GM23338 (cell line): ENCODE data around the gene SMIM13. TPM values are rescaled to one million over a fixed set of nuclear protein-coding genes. Genes with fewer than 3 reads are reported as not detected.
A peak's percentile ranks its signal among the peaks of the same experiment; 100 is the strongest.

Source experiments
- ATAC-seq: fragments of 200-7000 bp; cut with Tn5 transposase; 3 replicates; pipeline ENCODE4 v1.9.1; 2020
- DNase-seq: peaks from one replicate; pipeline ENCODE4 v3.0.0-alpha.2; 2015; ENCODE audit warnings: low spot score
- H2AFZ ChIP-seq: fragments of 200-600 bp; sonication (generic); 2 replicates; pipeline ENCODE4 v1.8.0; 2016; ENCODE audit warnings: antibody characterized with exemption, mild to moderate bottlenecking, moderate library complexity
- H3F3A ChIP-seq: fragments of 200-600 bp; sonication (generic); replicated peaks from 2 replicates; pipeline ENCODE4 v1.8.0; 2017; ENCODE audit warnings: antibody characterized with exemption, mixed run types, low read depth
- H3K27ac ChIP-seq: fragments of 200-600 bp; sonication (generic); 2 replicates; pipeline ENCODE4 v1.6.1; 2016; ENCODE audit warnings: low read depth
- H3K27me3 ChIP-seq: fragments of 200-600 bp; sonication (generic); 2 replicates; pipeline ENCODE4 v1.8.0; 2016; ENCODE audit warnings: mild to moderate bottlenecking, mixed run types, moderate library complexity; ENCODE audit not compliant: insufficient read depth
- H3K36me3 ChIP-seq: fragments of 200-600 bp; sonication (generic); 2 replicates; pipeline ENCODE4 v1.8.0; 2016; ENCODE audit warnings: mild to moderate bottlenecking; ENCODE audit not compliant: insufficient read depth
- H3K4me1 ChIP-seq: fragments of 200-600 bp; sonication (generic); 2 replicates; pipeline ENCODE4 v1.8.0; 2016; ENCODE audit warnings: mild to moderate bottlenecking, moderate library complexity; ENCODE audit not compliant: insufficient read depth
- H3K4me2 ChIP-seq: fragments of 200-600 bp; sonication (generic); 2 replicates; pipeline ENCODE4 v1.7.1; 2017; ENCODE audit warnings: mixed run types
- H3K4me3 ChIP-seq: fragments of 200-600 bp; sonication (generic); 2 replicates; pipeline ENCODE4 v1.6.1; 2016; ENCODE audit warnings: mixed run types
- H3K79me2 ChIP-seq: fragments of 200-600 bp; sonication (generic); replicated peaks from 2 replicates; pipeline ENCODE4 v1.8.0; 2017; ENCODE audit warnings: mild to moderate bottlenecking; ENCODE audit not compliant: insufficient read depth
- H3K9me2 ChIP-seq: fragments of 200-600 bp; sonication (generic); 2 replicates; pipeline ENCODE4 v1.8.0; 2017; ENCODE audit not compliant: insufficient read depth
- H4K20me1 ChIP-seq: fragments of 200-600 bp; sonication (generic); replicated peaks from 2 replicates; pipeline ENCODE4 v1.8.0; 2017; ENCODE audit warnings: mild to moderate bottlenecking; ENCODE audit not compliant: insufficient read depth
- H3K27ac Mint-ChIP-seq: 2 replicates; pipeline ENCODE4 v1.8.0; 2020; ENCODE audit warnings: inconsistent platforms, mild to moderate bottlenecking, moderate library complexity, mixed read lengths
- H3K27me3 Mint-ChIP-seq: 3 replicates; pipeline ENCODE4 v1.8.0; 2022; ENCODE audit warnings: low read depth, mild to moderate bottlenecking, moderate library complexity, mixed read lengths, inconsistent platforms; ENCODE audit not compliant: insufficient read depth, poor library complexity
- H3K36me3 Mint-ChIP-seq: 3 replicates; pipeline ENCODE4 v1.8.0; 2021; ENCODE audit warnings: low read depth, mild to moderate bottlenecking, inconsistent platforms, moderate library complexity, mixed read lengths
- H3K4me1 Mint-ChIP-seq: 3 replicates; pipeline ENCODE4 v1.8.0; 2020; ENCODE audit warnings: mild to moderate bottlenecking, inconsistent platforms, mixed read lengths
- H3K4me3 Mint-ChIP-seq: 3 replicates; pipeline ENCODE4 v1.8.0; 2021; ENCODE audit warnings: moderate library complexity, mild to moderate bottlenecking, inconsistent platforms, mixed read lengths
- H3K9me3 Mint-ChIP-seq: 3 replicates; pipeline ENCODE4 v1.8.0; 2020; ENCODE audit warnings: moderate library complexity, mild to moderate bottlenecking, inconsistent platforms, mixed read lengths
- EZH2 ChIP-seq: fragments of 200-600 bp; sonication (generic); IDR thresholded peaks from one replicate; pipeline ENCODE4 v1.8.0; 2017; ENCODE audit warnings: antibody characterized with exemption, mild to moderate bottlenecking, low read depth; ENCODE audit not compliant: unreplicated experiment
- POLR2AphosphoS5 ChIP-seq: IDR thresholded peaks from 2 replicates; pipeline ENCODE4 v1.6.1; 2016; ENCODE audit warnings: antibody characterized with exemption, low read depth
- ZNF114 ChIP-seq: fragments of 250-450 bp; sonication (Bioruptor Pico); IDR thresholded peaks from 2 replicates; pipeline ENCODE4 v1.5.0; 2020; ENCODE audit warnings: mild to moderate bottlenecking, moderate library complexity
- polyA plus RNA-seq: library from polyadenylated mRNA; unstranded; fragments of >200 nt; fragmentation: Nextera tagmentation; extraction: Ambion mirVana; gene quantifications from 2 replicates; pipeline ENCODE4 v1.2.1, GENCODE V29; 2016
- total RNA-seq: library from RNA; depleted of rRNA; stranded (reverse); fragments of >200 nt; shearing (Covaris generic); gene quantifications from 2 replicates; pipeline ENCODE4 v1.2.3, GENCODE V29; 2014
- TF ChIP-seq, protein P1 (sequence below), 2 experiments: fragments of 200-600 bp in 1 of 2; sonication (generic) in 1 of 2; conservative IDR thresholded peaks; 2 replicates each; pipeline versions ENCODE4 v1.5.1 to v1.6.1; 2016 to 2017; ENCODE audit warnings: antibody characterized with exemption in 2 of 2, low read depth in 2 of 2, mild to moderate bottlenecking in 2 of 2, moderate library complexity in 1 of 2
- TF ChIP-seq, protein P2 (sequence below): IDR thresholded peaks from 2 replicates; pipeline ENCODE4 v1.6.1; 2016; ENCODE audit warnings: antibody characterized with exemption
- TF ChIP-seq, protein P3 (sequence below): fragments of 250-450 bp; sonication (Bioruptor Pico); IDR thresholded peaks from 2 replicates; pipeline ENCODE4 v1.5.0; 2020; ENCODE audit warnings: mild to moderate bottlenecking, moderate library complexity

Gene SMIM13
- total and polyA plus RNA-seq, 2 experiments from 2014 or later: 7.2 to 12.7 TPM

DNA sequence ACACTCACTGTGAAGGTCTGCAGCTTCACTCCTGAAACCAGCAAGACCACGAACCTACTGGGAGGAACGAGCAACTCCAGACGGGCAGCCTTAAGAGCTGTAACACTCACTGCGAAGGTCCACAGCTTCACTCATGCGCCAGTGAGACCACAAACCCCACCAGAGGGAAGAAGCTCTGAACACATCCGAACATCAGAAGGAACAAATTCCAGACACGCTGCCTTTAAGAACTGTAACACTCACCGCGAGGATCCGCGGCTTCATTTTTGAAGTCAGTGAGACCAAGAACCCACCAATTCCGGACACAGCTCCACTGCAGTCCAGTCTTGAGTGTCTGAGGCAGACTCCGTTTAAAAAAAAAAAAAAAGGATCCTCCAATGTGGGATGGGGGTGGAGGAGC is 78.3 kb downstream of the SMIM13 start (continued):
- TF ChIP-seq, protein P1, sequence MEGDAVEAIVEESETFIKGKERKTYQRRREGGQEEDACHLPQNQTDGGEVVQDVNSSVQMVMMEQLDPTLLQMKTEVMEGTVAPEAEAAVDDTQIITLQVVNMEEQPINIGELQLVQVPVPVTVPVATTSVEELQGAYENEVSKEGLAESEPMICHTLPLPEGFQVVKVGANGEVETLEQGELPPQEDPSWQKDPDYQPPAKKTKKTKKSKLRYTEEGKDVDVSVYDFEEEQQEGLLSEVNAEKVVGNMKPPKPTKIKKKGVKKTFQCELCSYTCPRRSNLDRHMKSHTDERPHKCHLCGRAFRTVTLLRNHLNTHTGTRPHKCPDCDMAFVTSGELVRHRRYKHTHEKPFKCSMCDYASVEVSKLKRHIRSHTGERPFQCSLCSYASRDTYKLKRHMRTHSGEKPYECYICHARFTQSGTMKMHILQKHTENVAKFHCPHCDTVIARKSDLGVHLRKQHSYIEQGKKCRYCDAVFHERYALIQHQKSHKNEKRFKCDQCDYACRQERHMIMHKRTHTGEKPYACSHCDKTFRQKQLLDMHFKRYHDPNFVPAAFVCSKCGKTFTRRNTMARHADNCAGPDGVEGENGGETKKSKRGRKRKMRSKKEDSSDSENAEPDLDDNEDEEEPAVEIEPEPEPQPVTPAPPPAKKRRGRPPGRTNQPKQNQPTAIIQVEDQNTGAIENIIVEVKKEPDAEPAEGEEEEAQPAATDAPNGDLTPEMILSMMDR (conservative IDR thresholded peaks at IDR 0.05; ENCODE audit: low read depth in 2 of 2): no peak
- TF ChIP-seq POLR2AphosphoS5 (no peak), ZNF114 (CRISPR knock-in tag) (no peak)
- TF ChIP-seq, protein P2, sequence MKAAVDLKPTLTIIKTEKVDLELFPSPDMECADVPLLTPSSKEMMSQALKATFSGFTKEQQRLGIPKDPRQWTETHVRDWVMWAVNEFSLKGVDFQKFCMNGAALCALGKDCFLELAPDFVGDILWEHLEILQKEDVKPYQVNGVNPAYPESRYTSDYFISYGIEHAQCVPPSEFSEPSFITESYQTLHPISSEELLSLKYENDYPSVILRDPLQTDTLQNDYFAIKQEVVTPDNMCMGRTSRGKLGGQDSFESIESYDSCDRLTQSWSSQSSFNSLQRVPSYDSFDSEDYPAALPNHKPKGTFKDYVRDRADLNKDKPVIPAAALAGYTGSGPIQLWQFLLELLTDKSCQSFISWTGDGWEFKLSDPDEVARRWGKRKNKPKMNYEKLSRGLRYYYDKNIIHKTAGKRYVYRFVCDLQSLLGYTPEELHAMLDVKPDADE: no peak

DNA sequence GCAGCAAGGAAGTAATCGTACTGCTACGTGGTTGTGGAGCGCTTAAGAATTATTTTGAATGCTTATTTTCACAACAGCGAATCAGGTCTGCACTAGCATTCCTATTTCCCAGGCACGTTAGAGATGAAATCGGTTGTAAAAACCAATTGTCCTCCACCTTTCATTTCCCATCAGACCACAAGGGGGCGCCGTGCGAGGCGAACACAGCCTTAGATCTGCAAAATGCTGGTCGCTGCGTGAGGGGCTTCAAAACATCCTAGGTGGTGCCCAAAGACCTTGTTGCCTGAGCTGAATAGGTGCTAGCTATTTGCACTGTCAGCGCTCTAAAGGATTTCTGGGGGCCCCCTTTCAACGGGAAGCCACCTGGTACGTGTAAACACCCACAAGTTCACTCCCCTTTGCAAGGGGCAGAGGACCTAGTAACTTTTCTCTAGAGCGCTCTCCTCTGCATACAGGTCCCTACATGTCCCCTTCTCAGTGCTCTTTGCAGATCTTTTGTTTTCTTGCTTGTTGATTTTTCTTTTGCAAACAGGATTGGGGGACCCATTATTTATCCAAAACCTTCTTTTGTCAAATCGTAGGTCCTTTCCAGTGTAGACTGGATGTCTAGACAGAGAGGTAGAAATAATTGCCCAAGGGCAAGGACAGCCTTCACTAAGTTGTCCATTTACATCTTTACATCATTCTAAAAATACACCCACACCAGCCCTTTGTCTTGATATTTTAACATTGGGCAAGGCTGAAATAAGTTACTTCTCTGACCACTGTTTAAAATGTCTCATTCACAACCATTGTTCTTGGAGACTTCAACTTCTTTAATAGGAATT is 79.1 kb downstream of the SMIM13 start:
- H3K27me3 Mint-ChIP-seq: peaks cover 12% of the 10 kb centered on the region
- Histone ChIP-seq H3K4me1 (peaks cover 14% of the 10 kb centered on the region), H3K27ac (no peak overlapping the region), H3K4me3 (no peak overlapping the region), H3K79me2 (no peaks in the 10 kb centered on the region), H3K27me3 (no peaks in the 10 kb centered on the region), H3K4me2 (peak overlapping the region; percentile 42; the same call in 1 of the 2 replicates), H3F3A (no peaks in the 10 kb centered on the region), H2AFZ (peak overlapping the region; percentile 48), H3K36me3 (no peaks in the 10 kb centered on the region), H3K9me2 (0 out of 2 replicates have a peak, but pooled peaks cover 9% of the 10 kb centered on the region), H4K20me1 (no peaks in the 10 kb centered on the region)
- H3K9me3 Mint-ChIP-seq: no peaks in the 10 kb centered on the region; the same call in 2 of the 3 replicates
- no peak overlapping the region for H3K27ac Mint-ChIP-seq
- peak; percentile 92 for ATAC-seq
- H3K4me1 Mint-ChIP-seq: peaks cover 9% of the 10 kb centered on the region
- no peak overlapping the region for H3K4me3 Mint-ChIP-seq
- DNase-seq: peak; percentile 88
- TF ChIP-seq, protein P2: no peak
- TF ChIP-seq, protein P3, sequence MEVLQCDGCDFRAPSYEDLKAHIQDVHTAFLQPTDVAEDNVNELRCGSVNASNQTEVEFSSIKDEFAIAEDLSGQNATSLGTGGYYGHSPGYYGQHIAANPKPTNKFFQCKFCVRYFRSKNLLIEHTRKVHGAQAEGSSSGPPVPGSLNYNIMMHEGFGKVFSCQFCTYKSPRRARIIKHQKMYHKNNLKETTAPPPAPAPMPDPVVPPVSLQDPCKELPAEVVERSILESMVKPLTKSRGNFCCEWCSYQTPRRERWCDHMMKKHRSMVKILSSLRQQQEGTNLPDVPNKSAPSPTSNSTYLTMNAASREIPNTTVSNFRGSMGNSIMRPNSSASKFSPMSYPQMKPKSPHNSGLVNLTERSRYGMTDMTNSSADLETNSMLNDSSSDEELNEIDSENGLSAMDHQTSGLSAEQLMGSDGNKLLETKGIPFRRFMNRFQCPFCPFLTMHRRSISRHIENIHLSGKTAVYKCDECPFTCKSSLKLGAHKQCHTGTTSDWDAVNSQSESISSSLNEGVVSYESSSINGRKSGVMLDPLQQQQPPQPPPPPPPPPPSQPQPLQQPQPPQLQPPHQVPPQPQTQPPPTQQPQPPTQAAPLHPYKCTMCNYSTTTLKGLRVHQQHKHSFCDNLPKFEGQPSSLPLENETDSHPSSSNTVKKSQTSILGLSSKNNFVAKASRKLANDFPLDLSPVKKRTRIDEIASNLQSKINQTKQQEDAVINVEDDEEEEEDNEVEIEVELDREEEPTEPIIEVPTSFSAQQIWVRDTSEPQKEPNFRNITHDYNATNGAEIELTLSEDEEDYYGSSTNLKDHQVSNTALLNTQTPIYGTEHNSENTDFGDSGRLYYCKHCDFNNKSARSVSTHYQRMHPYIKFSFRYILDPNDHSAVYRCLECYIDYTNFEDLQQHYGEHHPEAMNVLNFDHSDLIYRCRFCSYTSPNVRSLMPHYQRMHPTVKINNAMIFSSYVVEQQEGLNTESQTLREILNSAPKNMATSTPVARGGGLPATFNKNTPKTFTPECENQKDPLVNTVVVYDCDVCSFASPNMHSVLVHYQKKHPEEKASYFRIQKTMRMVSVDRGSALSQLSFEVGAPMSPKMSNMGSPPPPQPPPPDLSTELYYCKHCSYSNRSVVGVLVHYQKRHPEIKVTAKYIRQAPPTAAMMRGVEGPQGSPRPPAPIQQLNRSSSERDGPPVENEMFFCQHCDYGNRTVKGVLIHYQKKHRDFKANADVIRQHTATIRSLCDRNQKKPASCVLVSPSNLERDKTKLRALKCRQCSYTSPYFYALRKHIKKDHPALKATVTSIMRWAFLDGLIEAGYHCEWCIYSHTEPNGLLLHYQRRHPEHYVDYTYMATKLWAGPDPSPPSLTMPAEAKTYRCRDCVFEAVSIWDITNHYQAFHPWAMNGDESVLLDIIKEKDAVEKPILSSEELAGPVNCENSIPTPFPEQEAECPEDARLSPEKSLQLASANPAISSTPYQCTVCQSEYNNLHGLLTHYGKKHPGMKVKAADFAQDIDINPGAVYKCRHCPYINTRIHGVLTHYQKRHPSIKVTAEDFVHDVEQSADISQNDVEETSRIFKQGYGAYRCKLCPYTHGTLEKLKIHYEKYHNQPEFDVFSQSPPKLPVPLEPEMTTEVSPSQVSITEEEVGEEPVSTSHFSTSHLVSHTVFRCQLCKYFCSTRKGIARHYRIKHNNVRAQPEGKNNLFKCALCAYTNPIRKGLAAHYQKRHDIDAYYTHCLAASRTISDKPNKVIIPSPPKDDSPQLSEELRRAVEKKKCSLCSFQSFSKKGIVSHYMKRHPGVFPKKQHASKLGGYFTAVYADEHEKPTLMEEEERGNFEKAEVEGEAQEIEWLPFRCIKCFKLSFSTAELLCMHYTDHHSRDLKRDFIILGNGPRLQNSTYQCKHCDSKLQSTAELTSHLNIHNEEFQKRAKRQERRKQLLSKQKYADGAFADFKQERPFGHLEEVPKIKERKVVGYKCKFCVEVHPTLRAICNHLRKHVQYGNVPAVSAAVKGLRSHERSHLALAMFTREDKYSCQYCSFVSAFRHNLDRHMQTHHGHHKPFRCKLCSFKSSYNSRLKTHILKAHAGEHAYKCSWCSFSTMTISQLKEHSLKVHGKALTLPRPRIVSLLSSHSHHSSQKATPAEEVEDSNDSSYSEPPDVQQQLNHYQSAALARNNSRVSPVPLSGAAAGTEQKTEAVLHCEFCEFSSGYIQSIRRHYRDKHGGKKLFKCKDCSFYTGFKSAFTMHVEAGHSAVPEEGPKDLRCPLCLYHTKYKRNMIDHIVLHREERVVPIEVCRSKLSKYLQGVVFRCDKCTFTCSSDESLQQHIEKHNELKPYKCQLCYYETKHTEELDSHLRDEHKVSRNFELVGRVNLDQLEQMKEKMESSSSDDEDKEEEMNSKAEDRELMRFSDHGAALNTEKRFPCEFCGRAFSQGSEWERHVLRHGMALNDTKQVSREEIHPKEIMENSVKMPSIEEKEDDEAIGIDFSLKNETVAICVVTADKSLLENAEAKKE (CRISPR knock-in tag): no peak; the same call in 1 of the 2 replicates
- TF ChIP-seq POLR2AphosphoS5 (no peak), EZH2 (no peak)
- TF ChIP-seq, protein P1 (conservative IDR thresholded peaks at IDR 0.05; ENCODE audit: low read depth in 2 of 2): peak; percentile 93 to 96
- H3K36me3 Mint-ChIP-seq: no peaks in the 10 kb centered on the region
